Measurements from ENCODE around the gene KRT8.

KRT8 gene

GRCh38 chr12:52874573-52875435 lies 30.1 kb downstream of the KRT8 start:
- H3K4me3 ChIP-seq (ENCODE audit: low read depth, low read length) = no peak overlapping the region
- DNase-seq (ENCODE audit: low read depth) = no peak
- TF ChIP-seq CTCF (IDR thresholded peaks at IDR 0.05; ENCODE audit: insufficient read depth, low read depth, low read length, missing control alignments) = no peak

- no peak for DNase-seq (ENCODE audit: low read depth)
- TF ChIP-seq CTCF (IDR thresholded peaks at IDR 0.05; ENCODE audit: insufficient read depth, low read depth, low read length, missing control alignments) = no peak
- no peak overlapping the region for H3K4me3 ChIP-seq (ENCODE audit: low read depth, low read length)
Observed at GRCh38 chr12:52873832-52874572, 30.9 kb downstream of the KRT8 start.

- no peak for TF ChIP-seq CTCF (IDR thresholded peaks at IDR 0.05; ENCODE audit: insufficient read depth, low read depth, low read length, missing control alignments)
- DNase-seq (ENCODE audit: low read depth) = no peak
- H3K4me3 ChIP-seq (ENCODE audit: low read depth, low read length) = no peak overlapping the region
Observed at GRCh38 chr12:52873513-52873831, 31.4 kb downstream of the KRT8 start.

GRCh38 chr12:52872644-52873389 lies 32.1 kb downstream of the KRT8 start:
- no peak for TF ChIP-seq CTCF (IDR thresholded peaks at IDR 0.05; ENCODE audit: insufficient read depth, low read depth, low read length, missing control alignments)
- no peak overlapping the region for H3K4me3 ChIP-seq (ENCODE audit: low read depth, low read length)
- no peak for DNase-seq (ENCODE audit: low read depth)

GRCh38 chr12:52871291-52872039 lies 33.4 kb downstream of the KRT8 start:
- no peak for DNase-seq (ENCODE audit: low read depth)
- H3K4me3 ChIP-seq (ENCODE audit: low read depth, low read length) = no peak overlapping the region
- TF ChIP-seq CTCF (IDR thresholded peaks at IDR 0.05; ENCODE audit: insufficient read depth, low read depth, low read length, missing control alignments) = no peak
